ENCODE results near the gene TTC1.

Gene TTC1

DNA sequence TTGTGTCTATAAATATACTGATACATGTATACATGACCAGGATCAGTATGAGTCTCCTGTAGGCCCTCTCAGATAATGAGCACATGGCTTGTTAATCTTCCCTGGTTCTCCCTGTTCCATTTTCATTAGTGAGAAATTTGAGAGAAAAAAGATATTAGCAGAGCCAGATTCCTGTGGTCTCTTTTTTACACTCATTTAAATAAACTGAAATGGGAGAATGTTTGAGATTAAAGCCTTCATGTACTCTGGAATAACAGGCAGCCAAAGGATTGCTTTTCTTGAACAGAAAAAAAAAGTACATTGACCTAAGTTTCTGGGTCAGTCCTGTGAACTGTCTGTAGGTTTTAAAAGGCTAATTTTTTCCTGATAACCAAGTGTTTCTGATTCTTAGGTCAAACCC, 66.1 kb downstream of the TTC1 start:
- Histone ChIP-seq H3K27me3 (ENCODE audit: insufficient read depth, insufficient read length) (no peaks in the 10 kb centered on the region), H3K9ac (ENCODE audit: insufficient read length, low read depth) (no peak overlapping the region), H3K4me1 (ENCODE audit: insufficient read depth, insufficient read length) (peaks cover 2% of the 10 kb centered on the region), H3K9me3 (ENCODE audit: insufficient read depth, low read length) (no peaks in the 10 kb centered on the region), H3K4me3 (ENCODE audit: insufficient read length, low read depth) (no peak overlapping the region), H3K36me3 (ENCODE audit: insufficient read depth, insufficient read length, low read length) (peaks cover 4% of the 10 kb centered on the region)
- no peak for TF ChIP-seq YY1 (IDR thresholded peaks at IDR 0.05; ENCODE audit: insufficient read depth, insufficient read length)
- no peak for TF ChIP-seq ZNF274 (IDR thresholded peaks at IDR 0.05; ENCODE audit: low read depth, low read length)
- TF ChIP-seq SUZ12 (IDR thresholded peaks at IDR 0.05; ENCODE audit: extremely low read depth, insufficient read depth, insufficient read length): no peak
- DNase-seq (ENCODE audit: low read depth, low spot score): no peak

DNA sequence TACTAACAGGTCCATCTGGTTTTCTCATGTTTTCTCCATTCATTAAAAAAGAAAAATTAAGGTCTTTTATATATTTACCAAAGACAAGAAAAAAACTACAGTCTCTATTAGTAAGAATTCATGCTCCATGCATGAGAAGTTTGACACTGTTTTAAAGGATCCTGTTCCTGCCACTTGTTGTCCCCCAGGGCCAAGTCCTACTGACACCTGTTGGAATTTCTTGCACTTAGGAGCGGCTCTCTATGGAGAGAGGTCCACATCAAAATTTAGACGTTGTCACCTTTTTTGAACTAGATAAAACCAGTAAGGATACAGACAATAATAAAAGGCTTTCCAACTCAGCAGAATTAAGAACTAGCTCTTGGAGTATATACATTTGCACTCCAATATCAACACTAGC, 68.1 kb downstream of the TTC1 start:
- Histone ChIP-seq H3K27me3 (ENCODE audit: insufficient read depth, insufficient read length) (no peaks in the 10 kb centered on the region), H3K9ac (ENCODE audit: insufficient read length, low read depth) (no peak overlapping the region), H3K4me3 (ENCODE audit: insufficient read length, low read depth) (no peak overlapping the region), H3K36me3 (ENCODE audit: insufficient read depth, insufficient read length, low read length) (peaks cover 4% of the 10 kb centered on the region), H3K9me3 (ENCODE audit: insufficient read depth, low read length) (no peaks in the 10 kb centered on the region), H3K4me1 (ENCODE audit: insufficient read depth, insufficient read length) (no peaks in the 10 kb centered on the region)
- no peak for DNase-seq (ENCODE audit: low read depth, low spot score)
- TF ChIP-seq SUZ12 (IDR thresholded peaks at IDR 0.05; ENCODE audit: extremely low read depth, insufficient read depth, insufficient read length) (no peak), YY1 (IDR thresholded peaks at IDR 0.05; ENCODE audit: insufficient read depth, insufficient read length) (no peak), ZNF274 (IDR thresholded peaks at IDR 0.05; ENCODE audit: low read depth, low read length) (no peak)

GRCh38 chr5:160079753-160080152, 70.8 kb downstream of the TTC1 start:
- DNase-seq (ENCODE audit: low read depth, low spot score): no peak
- Histone ChIP-seq H3K4me3 (ENCODE audit: insufficient read length, low read depth) (no peak overlapping the region), H3K4me1 (ENCODE audit: insufficient read depth, insufficient read length) (no peaks in the 10 kb centered on the region), H3K9me3 (ENCODE audit: insufficient read depth, low read length) (no peaks in the 10 kb centered on the region), H3K36me3 (ENCODE audit: insufficient read depth, insufficient read length, low read length) (peaks cover 4% of the 10 kb centered on the region), H3K9ac (ENCODE audit: insufficient read length, low read depth) (no peak overlapping the region), H3K27me3 (ENCODE audit: insufficient read depth, insufficient read length) (no peaks in the 10 kb centered on the region)
- TF ChIP-seq YY1 (IDR thresholded peaks at IDR 0.05; ENCODE audit: insufficient read depth, insufficient read length) (no peak), SUZ12 (IDR thresholded peaks at IDR 0.05; ENCODE audit: extremely low read depth, insufficient read depth, insufficient read length) (no peak), ZNF274 (IDR thresholded peaks at IDR 0.05; ENCODE audit: low read depth, low read length) (no peak)

DNA sequence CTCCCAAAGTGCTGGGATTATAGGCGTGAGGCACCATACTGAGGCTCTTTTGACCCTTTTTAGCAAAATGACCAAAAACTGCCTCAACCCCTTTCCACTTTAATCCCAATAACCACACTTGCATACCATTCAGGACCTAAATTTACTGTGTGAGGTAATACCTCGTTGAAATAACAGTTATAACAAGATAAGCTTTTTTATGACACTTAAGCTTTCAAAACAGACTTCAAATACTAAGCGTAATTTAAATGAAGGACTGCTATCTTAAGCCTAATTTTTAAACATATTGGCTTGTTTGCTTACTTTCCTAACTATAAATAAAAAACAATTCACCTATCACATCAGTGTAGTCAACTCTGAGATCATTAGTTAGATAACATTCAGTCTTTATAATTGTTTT, 72.6 kb downstream of the TTC1 start:
- no peak for TF ChIP-seq ZNF274 (IDR thresholded peaks at IDR 0.05; ENCODE audit: low read depth, low read length)
- Histone ChIP-seq H3K4me3 (ENCODE audit: insufficient read length, low read depth) (no peak overlapping the region), H3K9ac (ENCODE audit: insufficient read length, low read depth) (no peak overlapping the region), H3K9me3 (ENCODE audit: insufficient read depth, low read length) (no peaks in the 10 kb centered on the region), H3K36me3 (ENCODE audit: insufficient read depth, insufficient read length, low read length) (peaks cover 4% of the 10 kb centered on the region), H3K4me1 (ENCODE audit: insufficient read depth, insufficient read length) (no peaks in the 10 kb centered on the region), H3K27me3 (ENCODE audit: insufficient read depth, insufficient read length) (no peaks in the 10 kb centered on the region)
- DNase-seq (ENCODE audit: low read depth, low spot score): no peak

GRCh38 chr5:160082614-160083500, 73.9 kb downstream of the TTC1 start:
- Histone ChIP-seq H3K27me3 (ENCODE audit: insufficient read depth, insufficient read length) (no peaks in the 10 kb centered on the region), H3K4me1 (ENCODE audit: insufficient read depth, insufficient read length) (no peaks in the 10 kb centered on the region), H3K36me3 (ENCODE audit: insufficient read depth, insufficient read length, low read length) (peaks cover 4% of the 10 kb centered on the region), H3K9me3 (ENCODE audit: insufficient read depth, low read length) (no peaks in the 10 kb centered on the region), H3K9ac (ENCODE audit: insufficient read length, low read depth) (no peak overlapping the region), H3K4me3 (ENCODE audit: insufficient read length, low read depth) (no peak overlapping the region)
- TF ChIP-seq YY1 (IDR thresholded peaks at IDR 0.05; ENCODE audit: insufficient read depth, insufficient read length) (no peak), ZNF274 (IDR thresholded peaks at IDR 0.05; ENCODE audit: low read depth, low read length) (no peak), SUZ12 (IDR thresholded peaks at IDR 0.05; ENCODE audit: extremely low read depth, insufficient read depth, insufficient read length) (no peak)
- DNase-seq (ENCODE audit: low read depth, low spot score): no peak

GRCh38 chr5:160083501-160083900, 74.6 kb downstream of the TTC1 start:
- peaks cover 3% of the 10 kb centered on the region for H3K36me3 ChIP-seq (ENCODE audit: insufficient read depth, insufficient read length, low read length)
- H3K9ac ChIP-seq (ENCODE audit: insufficient read length, low read depth): no peak overlapping the region
- H3K9me3 ChIP-seq (ENCODE audit: insufficient read depth, low read length): no peaks in the 10 kb centered on the region
- no peaks in the 10 kb centered on the region for H3K27me3 ChIP-seq (ENCODE audit: insufficient read depth, insufficient read length)
- H3K4me1 ChIP-seq (ENCODE audit: insufficient read depth, insufficient read length): no peaks in the 10 kb centered on the region
- DNase-seq (ENCODE audit: low read depth, low spot score): no peak
- no peak for TF ChIP-seq ZNF274 (IDR thresholded peaks at IDR 0.05; ENCODE audit: low read depth, low read length)
- TF ChIP-seq SUZ12 (IDR thresholded peaks at IDR 0.05; ENCODE audit: extremely low read depth, insufficient read depth, insufficient read length): no peak
- TF ChIP-seq YY1 (IDR thresholded peaks at IDR 0.05; ENCODE audit: insufficient read depth, insufficient read length): no peak
- no peak overlapping the region for H3K4me3 ChIP-seq (ENCODE audit: insufficient read length, low read depth)

- H3K27me3 ChIP-seq (ENCODE audit: insufficient read depth, insufficient read length): no peaks in the 10 kb centered on the region
- H3K9ac ChIP-seq (ENCODE audit: insufficient read length, low read depth): no peak overlapping the region
- no peaks in the 10 kb centered on the region for H3K9me3 ChIP-seq (ENCODE audit: insufficient read depth, low read length)
- H3K36me3 ChIP-seq (ENCODE audit: insufficient read depth, insufficient read length, low read length): no peaks in the 10 kb centered on the region
- no peaks in the 10 kb centered on the region for H3K4me1 ChIP-seq (ENCODE audit: insufficient read depth, insufficient read length)
- DNase-seq (ENCODE audit: low read depth, low spot score): no peak
- H3K4me3 ChIP-seq (ENCODE audit: insufficient read length, low read depth): no peak overlapping the region
- no peak for TF ChIP-seq ZNF274 (IDR thresholded peaks at IDR 0.05; ENCODE audit: low read depth, low read length)
- no peak for TF ChIP-seq SUZ12 (IDR thresholded peaks at IDR 0.05; ENCODE audit: extremely low read depth, insufficient read depth, insufficient read length)
- no peak for TF ChIP-seq YY1 (IDR thresholded peaks at IDR 0.05; ENCODE audit: insufficient read depth, insufficient read length)
These were observed 75.2 kb downstream of the TTC1 start for GRCh38 chr5:160084144-160084543.

Measured in NT2/D1 (cell line).